HG03159 (cell line): ENCODE results near the gene PLSCR2.
"Not testable (repeated sequence)": the region's sequence is repeated elsewhere in the genome, so short reads cannot be mapped to it uniquely, and the experiment has no call there.

Experiments used
- ATAC-seq: cut with Tn5 transposase; IDR thresholded peaks from one replicate; pipeline ENCODE4 v1.9.1; 2021; ENCODE audit warnings: mild to moderate bottlenecking, moderate library complexity; ENCODE audit not compliant: unreplicated experiment

The PLSCR2 gene

DNA sequence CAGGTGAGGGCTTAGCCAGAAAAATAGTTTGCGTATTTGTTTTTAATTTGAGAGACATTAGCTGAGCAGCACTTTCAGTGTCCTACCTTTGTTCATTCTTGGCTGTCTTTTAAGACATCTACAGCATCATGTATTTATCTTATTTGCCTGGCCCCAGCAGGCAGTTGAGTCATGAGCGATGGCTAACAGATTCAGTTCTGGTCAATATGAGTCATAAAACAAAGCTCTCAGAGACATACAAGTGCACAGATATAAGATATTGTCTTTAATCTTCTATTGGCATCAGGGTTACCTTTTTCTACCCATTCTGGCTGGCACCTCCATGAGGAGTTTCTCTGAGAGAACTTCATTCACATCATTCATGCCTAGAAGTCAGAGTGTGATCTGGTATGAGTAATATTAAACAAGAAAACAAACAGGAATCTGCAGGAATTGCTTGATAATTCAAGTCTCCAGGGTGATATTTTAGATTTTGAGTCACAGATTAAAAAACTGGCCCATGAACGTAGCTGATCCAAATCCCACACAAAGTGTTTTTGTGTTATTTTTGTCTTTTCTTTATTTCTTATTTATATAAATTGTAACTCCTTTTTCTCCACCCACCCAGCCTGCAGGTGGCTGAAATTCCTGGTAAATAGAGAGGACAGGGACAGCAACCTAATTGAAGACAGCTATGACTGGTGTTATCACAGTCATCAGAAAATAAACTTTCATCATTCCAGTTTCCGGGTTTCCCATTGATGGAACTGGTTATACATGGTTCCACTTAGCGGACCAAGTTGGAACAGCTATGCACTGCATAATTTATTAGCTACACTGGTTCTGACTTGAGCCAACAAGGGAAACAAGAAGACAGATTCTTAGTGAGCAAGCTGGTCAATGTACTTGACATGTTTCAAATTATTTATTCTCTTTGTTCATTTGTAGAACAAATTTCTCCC is 47.3 kb downstream of the PLSCR2 start:
- ATAC-seq, result no peak

DNA sequence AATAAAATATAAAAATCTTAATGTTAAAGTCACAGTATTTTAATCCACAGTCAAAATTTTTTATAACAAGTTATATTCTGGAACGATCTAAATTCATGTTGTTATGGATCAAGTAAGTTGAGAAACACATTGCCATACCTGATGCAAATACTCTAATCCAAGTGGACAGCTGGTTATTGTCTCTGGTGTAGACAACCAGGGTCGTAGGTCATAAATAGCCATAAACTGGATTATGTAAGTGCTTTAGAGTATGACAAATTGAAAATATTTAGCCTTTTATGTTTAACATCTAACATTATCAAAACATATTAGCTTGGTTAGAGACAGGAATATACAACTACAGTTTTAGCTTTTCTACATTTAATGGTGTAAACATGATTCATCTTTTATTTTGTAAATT is 53.0 kb downstream of the PLSCR2 start:
- no peak for ATAC-seq

DNA sequence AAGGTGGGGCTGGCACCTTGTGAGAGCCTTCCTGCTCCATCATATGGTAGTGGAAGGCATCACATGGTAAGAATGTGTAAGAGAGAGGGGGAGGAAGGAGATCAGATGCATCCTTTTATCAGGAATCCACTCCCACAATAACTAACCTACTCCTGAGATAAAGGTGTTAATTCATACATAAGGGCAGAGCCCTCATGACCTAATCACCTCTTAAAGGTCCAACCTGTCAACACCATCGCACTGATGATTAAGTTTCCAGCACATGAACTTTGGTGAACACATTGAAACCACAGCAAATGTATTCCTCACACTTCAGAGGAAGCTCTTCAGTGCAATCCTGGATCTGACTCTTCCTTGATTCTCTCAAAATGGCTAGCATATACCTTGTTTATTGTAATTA is 55.4 kb downstream of the PLSCR2 start:
- no peak for ATAC-seq

GRCh38 chr3:146412711-146413110 is 56.6 kb downstream of the PLSCR2 start:
- not testable (repeated sequence) for ATAC-seq

DNA sequence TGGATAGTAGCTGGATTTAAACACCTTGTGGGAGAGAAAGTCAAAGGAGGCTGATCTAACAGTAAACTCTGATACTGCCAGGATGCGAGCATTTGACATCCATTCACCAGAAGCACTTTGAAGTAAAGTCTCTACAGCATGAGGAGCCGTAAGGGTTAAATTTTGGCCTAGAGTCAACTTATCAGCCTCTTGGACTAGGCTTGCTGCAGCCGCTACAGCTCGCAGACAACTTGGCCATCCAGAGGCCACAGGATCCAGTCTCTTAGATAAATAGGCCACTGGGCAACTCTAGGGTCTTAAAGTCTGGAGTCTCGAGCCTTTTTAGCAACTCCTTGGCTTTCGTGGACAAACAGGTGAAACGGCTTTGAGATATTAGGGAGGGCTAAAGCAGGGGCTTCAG is 61.4 kb downstream of the PLSCR2 start:
- no peak for ATAC-seq

GRCh38 chr3:146404436-146404835 is 64.9 kb downstream of the PLSCR2 start:
- no peak for ATAC-seq

GRCh38 chr3:146403792-146404191 is 65.6 kb downstream of the PLSCR2 start:
- ATAC-seq, result no peak

- ATAC-seq, result no peak
These were observed 72.6 kb downstream of the PLSCR2 start for GRCh38 chr3:146396792-146397191.

- no peak for ATAC-seq
These were observed 74.2 kb downstream of the PLSCR2 start for GRCh38 chr3:146395164-146395563.

DNA sequence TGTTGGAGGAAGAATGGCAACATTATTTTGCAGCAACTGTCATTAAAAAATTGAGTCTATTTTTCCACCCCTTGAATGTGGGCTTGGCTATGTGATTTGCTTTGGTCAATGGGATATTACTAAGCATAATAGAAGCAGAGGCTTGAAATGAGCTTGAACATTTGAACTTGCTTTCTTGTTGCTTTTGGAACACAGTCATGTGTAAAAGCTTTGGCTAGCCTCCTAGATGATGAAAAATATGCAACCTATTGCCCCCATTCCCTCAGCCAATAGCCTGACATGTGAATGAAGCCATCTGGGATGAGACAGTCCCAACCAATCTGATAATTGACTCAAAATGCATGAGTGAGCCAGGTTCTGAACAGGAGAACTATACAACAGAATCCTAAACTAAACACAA is 78.4 kb downstream of the PLSCR2 start:
- no peak for ATAC-seq

DNA sequence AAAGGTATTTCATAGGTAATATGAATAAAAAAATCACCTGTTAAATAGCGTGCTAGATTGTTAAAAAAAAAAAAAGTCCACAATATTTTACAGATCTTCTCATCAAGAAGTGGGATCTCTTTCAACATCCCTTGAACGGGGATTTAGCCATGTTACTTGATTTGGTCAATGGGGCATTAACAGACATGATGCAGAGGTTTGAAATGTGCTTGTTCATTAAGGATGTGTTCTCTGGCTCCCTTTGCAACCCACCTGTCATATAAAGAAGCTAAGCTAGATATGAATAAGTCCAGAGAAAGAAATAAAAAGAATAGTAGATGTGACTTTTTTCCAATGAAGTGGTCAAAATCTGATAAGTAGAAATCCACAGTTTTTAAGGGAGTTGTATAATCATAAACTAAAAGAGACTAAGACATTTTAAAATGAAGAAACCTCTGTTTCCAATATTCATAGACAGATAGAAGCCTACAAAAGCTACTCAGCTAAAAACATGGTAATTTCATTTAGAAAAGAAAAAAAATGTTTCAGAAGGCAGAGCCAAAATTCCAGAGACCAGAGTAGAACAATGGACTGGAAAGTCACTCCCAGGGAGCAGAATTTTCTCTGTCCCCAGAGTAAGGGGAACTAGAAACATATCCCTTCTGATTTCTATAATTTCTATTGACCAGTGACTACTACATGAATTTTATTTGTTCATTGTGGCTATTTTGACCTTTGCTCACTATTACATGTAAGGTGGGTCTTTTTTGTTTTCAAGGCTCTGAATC is 79.2 kb downstream of the PLSCR2 start:
- no peak for ATAC-seq

- no peak for ATAC-seq
These were observed 81.8 kb downstream of the PLSCR2 start for GRCh38 chr3:146387566-146387965.

DNA sequence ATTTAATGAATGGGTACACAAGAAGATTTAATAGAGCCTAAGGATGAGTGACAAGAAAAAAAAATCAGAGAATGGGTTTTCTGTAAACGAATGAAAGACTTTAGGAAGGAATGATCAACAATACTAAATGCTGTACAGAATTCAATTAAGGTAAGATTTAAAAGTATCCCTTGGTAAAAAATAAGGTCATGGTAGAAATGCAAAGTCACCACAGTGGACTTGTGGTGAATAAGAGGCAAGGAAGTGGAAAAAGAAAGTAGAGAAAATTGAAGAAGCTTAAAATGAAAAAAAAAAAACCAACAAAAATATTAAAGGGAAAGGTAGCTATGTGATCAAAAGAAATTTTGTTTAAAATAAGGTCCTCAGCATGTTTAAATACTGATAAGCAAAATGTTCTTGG is 82.4 kb downstream of the PLSCR2 start:
- no peak for ATAC-seq

- ATAC-seq, result no peak
These were observed 84.6 kb downstream of the PLSCR2 start for GRCh38 chr3:146384786-146385185.
